AG09319 (cell line): ENCODE measurements around the gene OR13C3.
"Not testable (repeated sequence)": the region's sequence is repeated elsewhere in the genome, so short reads cannot be mapped to it uniquely, and the experiment has no call there.

ENCODE experiments used
- DNase-seq: peaks from one replicate; pipeline ENCODE4 v3.0.0-alpha.2; 2010; ENCODE audit warnings: low read depth; ENCODE audit errors: extremely low read depth
- CTCF ChIP-seq: IDR thresholded peaks from 2 replicates; pipeline ENCODE4 v1.5.1; 2011; ENCODE audit warnings: low read depth, mild to moderate bottlenecking, inconsistent platforms, low read length, moderate library complexity

Gene OR13C3

GRCh38 chr9:104556830-104557634, 20.4 kb upstream of the OR13C3 start:
- TF ChIP-seq CTCF = no peak
- no peak for DNase-seq

- no peak for TF ChIP-seq CTCF
- DNase-seq = no peak
These were observed 18.9 kb upstream of the OR13C3 start for GRCh38 chr9:104555521-104555920.

- no peak for DNase-seq
- TF ChIP-seq CTCF = no peak
These were observed 16.6 kb upstream of the OR13C3 start for GRCh38 chr9:104553261-104553660.

GRCh38 chr9:104544644-104545043, 8.0 kb upstream of the OR13C3 start:
- no peak for DNase-seq
- TF ChIP-seq CTCF = no peak

- TF ChIP-seq CTCF = no peak
- DNase-seq = no peak
These were observed 2.6 kb upstream of the OR13C3 start for GRCh38 chr9:104539275-104539674.

GRCh38 chr9:104527109-104527508, 9.5 kb downstream of the OR13C3 start, which contains the start of gene OR13C4:
Gene OR13C4, minus strand, starts transcription at chr9:104527209. Its CDS starts 0 bp downstream, at chr9:104527209.
- TF ChIP-seq CTCF = no peak
- DNase-seq = no peak

GRCh38 chr9:104520241-104520640, 16.4 kb downstream of the OR13C3 start:
- not testable (repeated sequence) for DNase-seq

GRCh38 chr9:104514901-104515300, 21.8 kb downstream of the OR13C3 start:
- no peak for DNase-seq
- TF ChIP-seq CTCF = no peak
